Measurements from ENCODE around the gene TSPAN16.
A peak's percentile ranks its signal among the peaks of the same experiment; 100 is the strongest.
"Not testable (repeated sequence)": the region's sequence is repeated elsewhere in the genome, so short reads cannot be mapped to it uniquely, and the experiment has no call there.

The TSPAN16 gene

GRCh38 chr19:11339254-11340098, 43.5 kb downstream of the TSPAN16 start, which contains the start of gene RAB3D:
TSS of gene RAB3D (minus strand) at chr19:11339657. CDS start at chr19:11337399, 2,258 bp downstream.
- Histone ChIP-seq H3K27me3 (ENCODE audit: insufficient read depth, poor library complexity, severe bottlenecking) (no peaks in the 10 kb centered on the region), H3K27ac (replicated peaks) (peak within 1 kb of the TSS; percentile 56), H3K4me3 (replicated peaks; ENCODE audit: insufficient read depth, low read length) (peak within 1 kb of the TSS; percentile 80)
- no peak for TF ChIP-seq REST (IDR thresholded peaks at IDR 0.05; ENCODE audit: insufficient replicate concordance, low read depth)
- no peak for TF ChIP-seq GABPA (IDR thresholded peaks at IDR 0.05; ENCODE audit: low read depth)
- no peak for TF ChIP-seq POLR2AphosphoS5 (IDR thresholded peaks at IDR 0.05; ENCODE audit: low read depth)
- no peak for TF ChIP-seq SPI1 (IDR thresholded peaks at IDR 0.05; ENCODE audit: borderline replicate concordance, low read depth)
- no peak for TF ChIP-seq CTCF (IDR thresholded peaks at IDR 0.05; ENCODE audit: insufficient read depth, low read length)
- peak; percentile 83 to 94 for DNase-seq (ENCODE audit: low read depth in 1 of 2, low spot score in 1 of 2)

GRCh38 chr19:11340099-11340467, 44.1 kb downstream of the TSPAN16 start:
- Histone ChIP-seq H3K27ac (replicated peaks) (peak overlapping the region; percentile 41), H3K4me3 (replicated peaks; ENCODE audit: insufficient read depth, low read length) (peak overlapping the region; percentile 80)
- H3K27me3 ChIP-seq (ENCODE audit: insufficient read depth, poor library complexity, severe bottlenecking); DNase-seq (ENCODE audit: low read depth in 1 of 2, low spot score in 1 of 2): not testable (repeated sequence)

GRCh38 chr19:11342429-11342828, 46.5 kb downstream of the TSPAN16 start:
- no peak overlapping the region for H3K27ac ChIP-seq (replicated peaks)
- no peaks in the 10 kb centered on the region for H3K27me3 ChIP-seq (ENCODE audit: insufficient read depth, poor library complexity, severe bottlenecking)
- TF ChIP-seq CTCF (IDR thresholded peaks at IDR 0.05; ENCODE audit: insufficient read depth, low read length) (no peak), REST (IDR thresholded peaks at IDR 0.05; ENCODE audit: insufficient replicate concordance, low read depth) (no peak), SPI1 (IDR thresholded peaks at IDR 0.05; ENCODE audit: borderline replicate concordance, low read depth) (no peak), GABPA (IDR thresholded peaks at IDR 0.05; ENCODE audit: low read depth) (no peak), POLR2AphosphoS5 (IDR thresholded peaks at IDR 0.05; ENCODE audit: low read depth) (no peak)
- H3K4me3 ChIP-seq (replicated peaks; ENCODE audit: insufficient read depth, low read length): no peak overlapping the region
- no peak for DNase-seq (ENCODE audit: low read depth in 1 of 2, low spot score in 1 of 2)

GRCh38 chr19:11345122-11345803, 49.3 kb downstream of the TSPAN16 start:
- no peak for DNase-seq (ENCODE audit: low read depth in 1 of 2, low spot score in 1 of 2)
- peak overlapping the region; percentile 68 for H3K27ac ChIP-seq (replicated peaks)
- H3K27me3 ChIP-seq (ENCODE audit: insufficient read depth, poor library complexity, severe bottlenecking): no peaks in the 10 kb centered on the region
- peak overlapping the region; percentile 80 for H3K4me3 ChIP-seq (replicated peaks; ENCODE audit: insufficient read depth, low read length)
- no peak for TF ChIP-seq REST (IDR thresholded peaks at IDR 0.05; ENCODE audit: insufficient replicate concordance, low read depth)

All from HL-60 (cell line).